ENCODE data around the gene GALNT9.

- TF ChIP-seq CTCF (conservative IDR thresholded peaks at IDR 0.05 in 1 of 2, IDR thresholded peaks at IDR 0.05 in 1 of 2; ENCODE audit: low read depth in 1 of 2, low read length in 2 of 2) (no peak), EZH2 (IDR thresholded peaks at IDR 0.05; ENCODE audit: low read length, missing control alignments) (no peak)
Observed at GRCh38 chr12:132330549-132330881, 1.1 kb upstream of the GALNT9 start.
